OCI-LY7 (cell line): Measurements from ENCODE around the gene ME1. TPM values are rescaled to one million over a fixed set of nuclear protein-coding genes. Genes with fewer than 3 reads are reported as not detected.

Experiments
- BruUV-seq: library from RNA; stranded (reverse); fragments of 400-500 nt; replicated peaks from 2 replicates; lab custom pipeline; 2021; lab: Mats Ljungman, UMichigan
- CTCF ChIA-PET: fragments of 300-600 bp; sonication (Branson Sonifier 250); formaldehyde crosslinking; loops from one replicate; lab custom pipeline; 2022; ENCODE audit warnings: antibody characterized with exemption; ENCODE audit not compliant: unreplicated experiment; lab: Charles Lee
- POLR2A ChIA-PET: fragments of 300-600 bp; sonication (Branson Sonifier 250); formaldehyde crosslinking; loops from one replicate; lab custom pipeline; 2022; ENCODE audit warnings: antibody characterized with exemption; lab: Charles Lee
- DNase-seq: peaks from one replicate; pipeline ENCODE4 v3.0.0-alpha.2; 2015; ENCODE audit warnings: low spot score
- H2AFZ ChIP-seq: fragments of 200-600 bp; sonication (generic), shearing (Covaris generic); 2 replicates; pipeline ENCODE4 v1.6.1; 2014; ENCODE audit warnings: mild to moderate bottlenecking, antibody characterized with exemption, low read length, moderate library complexity
- H3K27ac ChIP-seq: fragments of 200-600 bp; sonication (generic); 2 replicates; pipeline ENCODE4 v1.5.1; 2014; ENCODE audit warnings: mixed run types, low read depth, mild to moderate bottlenecking, moderate library complexity, low read length, inconsistent platforms; ENCODE audit not compliant: poor library complexity, severe bottlenecking
- H3K36me3 ChIP-seq: fragments of 200-600 bp; sonication (generic); 2 replicates; pipeline ENCODE4 v1.6.1; 2014; ENCODE audit warnings: mild to moderate bottlenecking, antibody characterized with exemption, low read length, moderate library complexity, mixed read lengths; ENCODE audit not compliant: insufficient read depth
- H3K4me1 ChIP-seq: fragments of 200-600 bp; sonication (generic); 2 replicates; pipeline ENCODE4 v1.5.1; 2014; ENCODE audit warnings: mild to moderate bottlenecking, low read length; ENCODE audit not compliant: insufficient read depth, poor library complexity, severe bottlenecking
- H3K4me2 ChIP-seq: fragments of 200-600 bp; sonication (generic); 2 replicates; pipeline ENCODE4 v1.6.1; 2014; ENCODE audit warnings: mild to moderate bottlenecking, low read length
- H3K4me3 ChIP-seq: fragments of 200-600 bp; sonication (generic); 2 replicates; pipeline ENCODE4 v1.5.1; 2014; ENCODE audit warnings: mild to moderate bottlenecking, low read depth, low read length; ENCODE audit not compliant: poor library complexity, severe bottlenecking
- H3K79me2 ChIP-seq: fragments of 200-600 bp; sonication (generic); 2 replicates; pipeline ENCODE4 v1.6.1; 2016; ENCODE audit warnings: low read depth, mild to moderate bottlenecking, low read length, moderate library complexity, mixed read lengths; ENCODE audit not compliant: insufficient read depth
- H3K9me2 ChIP-seq: fragments of 200-600 bp; sonication (generic); 2 replicates; pipeline ENCODE4 v1.6.1; 2016; ENCODE audit warnings: mild to moderate bottlenecking, low read length, mixed read lengths; ENCODE audit not compliant: insufficient read depth
- H3K9me3 ChIP-seq: fragments of 200-600 bp; sonication (generic); 2 replicates; pipeline ENCODE4 v1.6.1; 2014; ENCODE audit warnings: mild to moderate bottlenecking, mixed run types, low read length, mixed read lengths
- H4K20me1 ChIP-seq: fragments of 200-600 bp; sonication (generic); 2 replicates; pipeline ENCODE4 v1.6.1; 2014; ENCODE audit warnings: mild to moderate bottlenecking, antibody characterized with exemption, low read length, moderate library complexity, mixed read lengths; ENCODE audit not compliant: insufficient read depth
- EZH2phosphoT487 ChIP-seq: fragments of 200-600 bp; sonication (generic); IDR thresholded peaks from 2 replicates; pipeline ENCODE4 v1.6.1; 2018; ENCODE audit warnings: low read depth, borderline replicate concordance, mild to moderate bottlenecking, mixed run types, antibody characterized with exemption, low read length, moderate library complexity, mixed read lengths
- intact Hi-C: fragments of 100-400 bp; cut with micrococcal nuclease; formaldehyde crosslinking; loops from one replicate; pipeline ENCODE4 v1.10.0; 2022; ENCODE audit not compliant: unreplicated experiment
- total RNA-seq, 2 experiments: library from RNA; depleted of rRNA in 1 of 2; stranded (reverse); fragments of >200 nt in 1 of 2; shearing (Covaris generic) in 1 of 2; gene quantifications; 2 replicates each; pipeline ENCODE4 v1.2.3, GENCODE V29; 2014 to 2022
- TF ChIP-seq, protein P1 (sequence below): fragments of 200-600 bp; sonication (generic); conservative IDR thresholded peaks from 2 replicates; pipeline ENCODE4 v1.5.1; 2014; ENCODE audit warnings: mild to moderate bottlenecking, antibody characterized with exemption, low read length, moderate library complexity, mixed read lengths

Gene ME1
- total RNA-seq, 2 experiments from 2014 or later: not detected

DNA sequence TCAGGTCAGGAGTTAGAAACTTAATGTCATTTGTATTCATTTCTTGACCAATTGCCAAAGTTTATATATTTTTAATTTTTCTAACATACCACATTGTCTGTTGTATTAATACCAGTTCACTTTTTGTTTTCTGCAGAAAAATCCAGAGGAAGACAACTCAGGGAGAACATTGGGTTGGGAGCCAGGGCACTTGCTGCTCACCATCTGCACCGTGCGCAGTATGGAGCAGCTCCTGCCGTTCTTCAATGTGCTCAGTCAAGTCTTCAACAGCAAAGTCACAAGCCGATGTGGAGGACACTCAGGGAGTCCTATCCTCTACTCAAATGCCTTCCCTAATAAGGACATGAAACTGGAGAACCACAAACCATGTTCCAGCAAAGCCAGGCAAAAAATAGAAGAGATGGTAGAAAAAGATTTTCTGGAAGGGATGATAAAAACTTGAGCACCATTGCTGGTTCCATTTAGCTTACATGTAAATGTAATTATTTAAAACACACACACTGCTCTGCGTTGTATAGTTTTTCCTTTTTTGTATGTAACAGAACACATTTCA lies 263.0 kb downstream of the ME1 start:
- POLR2A ChIA-PET: interaction anchor here (0.6 kb wide), 1 partner anchor 57 kb away, joined by 3 read pairs; no protein-coding TSS in a partner anchor
- TF ChIP-seq EZH2phosphoT487: no peak
- TF ChIP-seq, protein P1, sequence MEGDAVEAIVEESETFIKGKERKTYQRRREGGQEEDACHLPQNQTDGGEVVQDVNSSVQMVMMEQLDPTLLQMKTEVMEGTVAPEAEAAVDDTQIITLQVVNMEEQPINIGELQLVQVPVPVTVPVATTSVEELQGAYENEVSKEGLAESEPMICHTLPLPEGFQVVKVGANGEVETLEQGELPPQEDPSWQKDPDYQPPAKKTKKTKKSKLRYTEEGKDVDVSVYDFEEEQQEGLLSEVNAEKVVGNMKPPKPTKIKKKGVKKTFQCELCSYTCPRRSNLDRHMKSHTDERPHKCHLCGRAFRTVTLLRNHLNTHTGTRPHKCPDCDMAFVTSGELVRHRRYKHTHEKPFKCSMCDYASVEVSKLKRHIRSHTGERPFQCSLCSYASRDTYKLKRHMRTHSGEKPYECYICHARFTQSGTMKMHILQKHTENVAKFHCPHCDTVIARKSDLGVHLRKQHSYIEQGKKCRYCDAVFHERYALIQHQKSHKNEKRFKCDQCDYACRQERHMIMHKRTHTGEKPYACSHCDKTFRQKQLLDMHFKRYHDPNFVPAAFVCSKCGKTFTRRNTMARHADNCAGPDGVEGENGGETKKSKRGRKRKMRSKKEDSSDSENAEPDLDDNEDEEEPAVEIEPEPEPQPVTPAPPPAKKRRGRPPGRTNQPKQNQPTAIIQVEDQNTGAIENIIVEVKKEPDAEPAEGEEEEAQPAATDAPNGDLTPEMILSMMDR: no peak
- H3K79me2 ChIP-seq: no peaks in the 10 kb centered on the region
- CTCF ChIA-PET: no interaction called here
- no peaks in the 10 kb centered on the region for H3K4me1 ChIP-seq
- no peak for DNase-seq
- intact Hi-C loops: no loop called here
- no peak overlapping the region for H3K27ac ChIP-seq
- peaks cover 98% of the 10 kb centered on the region for H3K36me3 ChIP-seq
- no peak overlapping the region for H3K4me2 ChIP-seq
- no peaks in the 10 kb centered on the region for H4K20me1 ChIP-seq
- no peaks in the 10 kb centered on the region for H3K9me2 ChIP-seq
- no peak overlapping the region for H3K4me3 ChIP-seq
- H3K9me3 ChIP-seq: no peaks in the 10 kb centered on the region
- BruUV-seq: no TSS peak
- H2AFZ ChIP-seq: no peak overlapping the region

Other genes with a start within 250 kb of the ME1 start
- gene PGM3, start 237.8 kb downstream of the ME1 start, total RNA-seq (2014; rRNA removed; shearing (Covaris generic)): 17.5 and 18.6 TPM in 2 replicates
- 36.5 and 37.4 TPM in 2 replicates for gene PGM3, start 237.8 kb downstream of the ME1 start, total RNA-seq (2022)
- gene RWDD2A, start 237.7 kb downstream of the ME1 start, total RNA-seq (2014; rRNA removed; shearing (Covaris generic)): 2.2 and 2.9 TPM in 2 replicates
- gene RWDD2A, start 237.7 kb downstream of the ME1 start, total RNA-seq (2022): 4.4 and 5.3 TPM in 2 replicates
- gene PRSS35, start 81.5 kb upstream of the ME1 start, total RNA-seq (2014; rRNA removed; shearing (Covaris generic)): not detected in 2 replicates
- gene PRSS35, start 81.5 kb upstream of the ME1 start, total RNA-seq (2022): not detected in 2 replicates